GM15510 (cell line): ENCODE measurements around the gene ASB7.

ENCODE experiments used
- POLR2A ChIP-seq: IDR thresholded peaks from 3 replicates; pipeline ENCODE4 v1.6.1; 2011; ENCODE audit warnings: borderline replicate concordance; ENCODE audit not compliant: insufficient read length; ENCODE audit errors: extremely low read depth

The ASB7 gene

GRCh38 chr15:100623301-100623700 lies 20.9 kb downstream of the ASB7 start:
- no peak for TF ChIP-seq POLR2A

GRCh38 chr15:100627789-100628395 lies 25.5 kb downstream of the ASB7 start:
- no peak for TF ChIP-seq POLR2A

DNA sequence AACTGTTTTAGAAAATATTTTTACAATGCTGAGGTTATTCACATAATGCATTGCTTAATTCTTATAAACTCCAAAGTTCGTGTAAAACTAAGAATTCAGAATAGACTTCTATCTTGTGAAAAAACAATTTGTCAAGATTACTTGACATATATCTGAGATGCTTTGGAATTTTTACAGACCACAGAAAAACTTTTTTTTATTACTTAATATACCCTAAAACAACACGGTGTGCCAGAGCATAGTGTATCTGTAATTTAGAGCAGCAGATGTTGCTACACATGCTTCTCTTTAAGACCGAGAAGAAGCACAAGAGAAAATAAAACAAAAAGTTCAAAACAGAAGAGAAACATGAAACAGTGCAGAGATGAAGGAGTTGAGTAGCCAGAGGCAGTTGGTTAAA lies 26.4 kb downstream of the ASB7 start:
- no peak for TF ChIP-seq POLR2A

GRCh38 chr15:100631831-100632230 lies 29.4 kb downstream of the ASB7 start:
- TF ChIP-seq POLR2A = no peak

GRCh38 chr15:100633763-100634075 lies 31.3 kb downstream of the ASB7 start:
- TF ChIP-seq POLR2A = no peak

GRCh38 chr15:100635406-100636071 lies 33.1 kb downstream of the ASB7 start:
- no peak for TF ChIP-seq POLR2A

- no peak for TF ChIP-seq POLR2A
These were observed 35.9 kb downstream of the ASB7 start for GRCh38 chr15:100638177-100638730.

- TF ChIP-seq POLR2A = no peak
These were observed 40.0 kb downstream of the ASB7 start for GRCh38 chr15:100642213-100642949.

DNA sequence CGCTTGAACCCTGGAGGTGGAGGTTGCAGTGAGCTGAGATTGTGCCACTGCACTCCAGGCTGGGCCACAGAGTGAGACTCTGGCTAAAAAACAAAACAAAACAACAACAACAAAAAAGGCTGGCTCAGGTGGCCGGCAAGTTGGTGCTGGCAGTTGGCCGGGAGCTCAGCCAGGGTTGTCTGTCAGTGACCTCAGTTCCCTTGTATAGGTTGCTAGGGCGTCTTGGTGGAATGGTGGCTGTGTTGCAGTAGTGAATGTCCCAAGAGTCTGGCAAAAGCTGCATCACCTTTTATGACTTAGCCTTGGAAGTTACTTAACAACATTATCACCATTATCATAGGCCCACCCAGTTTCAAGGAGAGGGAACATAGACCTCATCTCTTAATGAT lies 40.6 kb downstream of the ASB7 start:
- no peak for TF ChIP-seq POLR2A

DNA sequence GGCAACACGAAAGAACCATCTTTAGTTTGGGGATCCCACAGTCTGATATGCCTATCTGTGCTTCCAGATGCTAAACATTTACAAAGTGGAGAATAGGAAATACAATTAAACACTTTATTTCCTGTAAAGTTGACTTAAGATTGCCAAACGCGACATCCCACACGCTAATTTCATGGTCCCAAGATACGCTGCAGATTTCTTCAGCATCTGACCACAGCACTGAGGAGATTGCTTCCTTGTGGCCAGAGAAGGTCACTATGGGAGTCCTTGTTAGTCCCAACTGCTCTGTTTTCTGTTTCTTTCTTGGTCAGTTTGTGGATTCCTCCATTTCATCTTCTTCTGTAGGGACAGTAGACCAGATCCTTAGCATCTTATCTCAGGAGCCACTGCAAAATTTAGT lies 43.3 kb downstream of the ASB7 start:
- no peak for TF ChIP-seq POLR2A

DNA sequence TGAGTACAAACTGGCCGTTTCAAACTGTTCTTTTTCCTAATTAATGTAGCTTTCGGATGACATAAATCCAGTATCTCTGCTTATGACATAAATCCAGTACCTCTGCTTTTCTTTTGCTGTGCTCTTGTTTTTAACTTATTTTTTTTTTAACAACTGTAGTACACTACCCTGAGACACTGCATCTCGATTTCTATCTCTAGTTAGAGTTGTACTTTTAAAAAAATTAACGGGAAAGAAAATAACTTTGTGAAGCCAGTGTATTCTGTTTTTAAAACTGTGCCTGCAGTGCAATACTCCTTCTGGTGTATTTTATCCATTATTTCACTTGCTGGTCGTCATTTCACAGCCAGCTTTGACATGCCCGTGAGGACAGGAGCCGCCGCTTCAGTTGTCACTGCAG lies 46.6 kb downstream of the ASB7 start:
- TF ChIP-seq POLR2A = no peak

DNA sequence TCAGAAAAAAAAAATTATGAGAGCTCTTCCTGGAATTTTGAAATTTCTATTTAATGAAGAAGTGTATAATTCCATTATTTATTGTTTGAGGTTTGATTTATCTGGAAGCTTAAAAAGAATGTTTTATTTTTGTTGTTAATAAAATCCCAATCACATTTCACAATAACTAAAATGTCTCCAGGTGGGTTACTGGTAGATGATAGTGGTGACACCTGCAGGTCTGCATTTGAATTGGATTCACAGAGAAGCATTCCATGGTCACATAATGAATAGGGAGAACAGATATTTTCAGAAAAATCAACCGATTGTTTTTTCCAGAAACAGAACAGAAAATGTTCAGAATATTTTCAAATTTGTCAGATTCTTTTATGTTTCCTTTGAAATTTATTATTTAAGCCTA lies 48.3 kb downstream of the ASB7 start:
- TF ChIP-seq POLR2A = no peak

DNA sequence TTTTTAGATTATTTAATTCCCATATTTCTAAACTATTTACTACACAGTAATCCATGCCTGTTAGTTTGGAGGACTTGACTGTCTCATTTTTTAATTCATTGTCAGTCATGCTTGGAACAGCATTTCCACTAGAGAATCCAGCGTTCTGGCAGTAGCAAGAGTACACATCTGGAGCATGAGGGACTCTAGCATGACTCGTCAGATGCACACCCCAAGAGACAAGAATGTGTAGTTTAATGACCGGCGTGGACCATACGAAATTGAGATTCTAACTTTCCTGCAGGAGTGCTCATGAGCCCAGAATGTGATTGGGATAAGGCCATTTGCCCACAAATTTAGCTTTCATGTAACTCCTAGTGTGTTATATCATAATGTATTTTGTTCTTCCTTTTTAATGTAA lies 48.9 kb downstream of the ASB7 start:
- no peak for TF ChIP-seq POLR2A

- TF ChIP-seq POLR2A = no peak
These were observed 49.7 kb downstream of the ASB7 start for GRCh38 chr15:100652116-100652515.

DNA sequence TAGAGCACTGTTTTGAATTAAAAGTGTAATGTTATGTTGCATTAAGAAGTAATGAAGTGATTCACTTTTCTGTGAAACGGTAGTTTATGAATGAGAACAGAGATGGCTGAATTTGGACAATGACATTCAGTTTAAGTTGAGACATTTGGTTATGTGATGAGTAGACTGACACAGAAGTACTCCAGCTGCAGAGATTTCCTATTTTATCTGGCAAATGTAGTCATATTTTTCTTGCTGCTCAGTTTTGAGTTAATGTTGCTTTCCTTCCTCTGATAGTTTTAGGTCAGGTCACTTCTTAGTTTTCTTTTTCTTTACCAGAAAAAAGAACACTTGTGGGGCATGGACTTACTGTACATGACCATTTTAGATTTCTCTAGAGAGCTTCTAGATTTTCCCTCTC lies 51.2 kb downstream of the ASB7 start:
- no peak for TF ChIP-seq POLR2A

GRCh38 chr15:100658895-100659294 lies 56.5 kb downstream of the ASB7 start:
- no peak for TF ChIP-seq POLR2A
